CD14-positive monocyte (primary cell): ENCODE results near the gene CDKAL1. TPM values are rescaled to one million over a fixed set of nuclear protein-coding genes. Genes with fewer than 3 reads are reported as not detected.

Experiments
- DNase-seq, 3 donors: peaks; one replicate each; pipeline ENCODE4 v3.0.0-alpha.2; 2011 to 2022
- H2AFZ ChIP-seq: 2 replicates; pipeline ENCODE4 v1.6.0; 2012; ENCODE audit warnings: mild to moderate bottlenecking, low read depth, low read length, inconsistent platforms; ENCODE audit not compliant: insufficient read depth, poor library complexity, severe bottlenecking
- H3K27ac ChIP-seq, 2 donors: 1 replicate in 1 of 2; 2 replicates in 1 of 2; pipeline ENCODE4 v1.5.1; 2012 to 2013; ENCODE audit warnings: low read length in 2 of 2, control low read depth in 1 of 2, inconsistent platforms in 1 of 2, low read depth in 1 of 2, mild to moderate bottlenecking in 1 of 2
- H3K27me3 ChIP-seq, 2 donors: one replicate each; pipeline versions ENCODE4 v1.6.0 to v1.6.1; 2011 to 2013; ENCODE audit warnings: low read length in 2 of 2; ENCODE audit not compliant: control insufficient read depth in 2 of 2, insufficient read depth in 2 of 2
- H3K36me3 ChIP-seq, 2 donors: replicated peaks in 1 of 2; 1 replicate in 1 of 2; 2 replicates in 1 of 2; pipeline versions ENCODE4 v1.5.1 to v1.6.1; 2012 to 2013; ENCODE audit warnings: low read length in 2 of 2, control low read depth in 1 of 2, inconsistent platforms in 1 of 2, mild to moderate bottlenecking in 1 of 2; ENCODE audit not compliant: insufficient read depth in 2 of 2, control insufficient read depth in 1 of 2
- H3K4me1 ChIP-seq, 2 donors: 1 replicate in 1 of 2; 2 replicates in 1 of 2; pipeline versions ENCODE4 v1.5.1 to v1.6.1; 2012 to 2013; ENCODE audit warnings: low read length in 2 of 2, control low read depth in 1 of 2, inconsistent platforms in 1 of 2, mild to moderate bottlenecking in 1 of 2, moderate library complexity in 1 of 2; ENCODE audit not compliant: insufficient read depth in 2 of 2, control insufficient read depth in 1 of 2
- H3K4me2 ChIP-seq: replicated peaks from 2 replicates; pipeline ENCODE3; 2012; ENCODE audit warnings: low read length, moderate library complexity, mild to moderate bottlenecking; ENCODE audit not compliant: poor library complexity, severe bottlenecking; ENCODE audit errors: extremely low read depth
- H3K4me3 ChIP-seq, 3 experiments: fragments of 200-600 bp in 1 of 3; sonication (generic) in 1 of 3; replicated peaks in 1 of 3; 1 replicate in 2 of 3; 2 replicates in 1 of 3; pipeline ENCODE4 v1.5.1; 2011 to 2013; ENCODE audit warnings: low read length in 3 of 3, mild to moderate bottlenecking in 3 of 3, control low read depth in 2 of 3, low read depth in 2 of 3, inconsistent platforms in 1 of 3, moderate library complexity in 1 of 3
- H3K79me2 ChIP-seq: 2 replicates; pipeline ENCODE4 v1.6.0; 2012; ENCODE audit warnings: mild to moderate bottlenecking, control low read depth, inconsistent platforms, low read length, moderate library complexity; ENCODE audit not compliant: insufficient read depth
- H3K9ac ChIP-seq: 2 replicates; pipeline ENCODE4 v1.6.0; 2017; ENCODE audit warnings: low read length, mild to moderate bottlenecking; ENCODE audit not compliant: insufficient read depth, poor library complexity, severe bottlenecking
- H3K9me3 ChIP-seq, 2 donors: replicated peaks in 1 of 2; 1 replicate in 1 of 2; 2 replicates in 1 of 2; pipeline versions ENCODE4 v1.5.1 to v1.6.1; 2012 to 2013; ENCODE audit warnings: low read length in 2 of 2, control low read depth in 1 of 2; ENCODE audit not compliant: control insufficient read depth in 1 of 2, insufficient read depth in 1 of 2
- H4K20me1 ChIP-seq: 2 replicates; pipeline ENCODE4 v1.6.0; 2012; ENCODE audit warnings: mild to moderate bottlenecking, low read length, control low read depth, moderate library complexity; ENCODE audit not compliant: insufficient read depth
- H3K27ac Mint-ChIP-seq, 7 donors: one replicate each; pipeline ENCODE4 v1.8.0; 2020; ENCODE audit warnings: mild to moderate bottlenecking in 7 of 7, mixed read lengths in 7 of 7, moderate library complexity in 6 of 7, inconsistent platforms in 2 of 7
- H3K27me3 Mint-ChIP-seq, 3 donors: one replicate each; pipeline ENCODE4 v1.8.0; 2021 to 2022; ENCODE audit warnings: low read depth in 3 of 3, mild to moderate bottlenecking in 3 of 3, mixed read lengths in 3 of 3, moderate library complexity in 3 of 3, inconsistent platforms in 1 of 3
- H3K36me3 Mint-ChIP-seq, 2 donors: one replicate each; pipeline ENCODE4 v1.8.0; 2020; ENCODE audit warnings: mixed read lengths in 2 of 2, inconsistent platforms in 1 of 2, mild to moderate bottlenecking in 1 of 2
- H3K4me1 Mint-ChIP-seq: one replicate; pipeline ENCODE4 v1.8.0; 2020; ENCODE audit warnings: mild to moderate bottlenecking, mixed read lengths
- H3K4me3 Mint-ChIP-seq, 2 donors: one replicate each; pipeline ENCODE4 v1.8.0; 2020; ENCODE audit warnings: mild to moderate bottlenecking in 2 of 2, mixed read lengths in 2 of 2, moderate library complexity in 1 of 2
- H3K9me3 Mint-ChIP-seq, 7 donors: one replicate each; pipeline ENCODE4 v1.8.0; 2020 to 2022; ENCODE audit warnings: mixed read lengths in 7 of 7, mild to moderate bottlenecking in 6 of 7, moderate library complexity in 6 of 7, inconsistent platforms in 2 of 7
- CTCF ChIP-seq: fragments of 200-600 bp; IDR thresholded peaks from one replicate; pipeline ENCODE4 v1.8.0; 2022; ENCODE audit warnings: antibody characterized with exemption, mild to moderate bottlenecking
- WGBS: methylation state at CpG from one replicate; pipeline ENCODE4 v1.1.5; 2013; ENCODE audit warnings: missing lambda C conversion rate; ENCODE audit not compliant: insufficient coverage; 5-methylcytosine and 5-hydroxymethylcytosine counted together
- intact Hi-C, 2 donors: fragments of 100-400 bp; cut with micrococcal nuclease; formaldehyde crosslinking; loops; one replicate each; pipeline versions ENCODE4 v1.15.0 to v1.15.1; 2023
- polyA plus RNA-seq, 3 donors: library from polyadenylated mRNA; depleted of rRNA in 1 of 3; unstranded in 2 of 3; stranded (reverse) in 1 of 3; fragments of 300-500 nt in 2 of 3; fragments of >200 nt in 1 of 3; fragmentation: Illumina TruSeq in 2 of 3; gene quantifications; 1 replicate in 2 of 3; 2 replicates in 1 of 3; pipeline ENCODE4 v1.2.3, GENCODE V29; 2012 to 2021

The CDKAL1 gene
- polyA plus RNA-seq, 3 donors = 3.2 to 12.4 (median 8.3) TPM

DNA sequence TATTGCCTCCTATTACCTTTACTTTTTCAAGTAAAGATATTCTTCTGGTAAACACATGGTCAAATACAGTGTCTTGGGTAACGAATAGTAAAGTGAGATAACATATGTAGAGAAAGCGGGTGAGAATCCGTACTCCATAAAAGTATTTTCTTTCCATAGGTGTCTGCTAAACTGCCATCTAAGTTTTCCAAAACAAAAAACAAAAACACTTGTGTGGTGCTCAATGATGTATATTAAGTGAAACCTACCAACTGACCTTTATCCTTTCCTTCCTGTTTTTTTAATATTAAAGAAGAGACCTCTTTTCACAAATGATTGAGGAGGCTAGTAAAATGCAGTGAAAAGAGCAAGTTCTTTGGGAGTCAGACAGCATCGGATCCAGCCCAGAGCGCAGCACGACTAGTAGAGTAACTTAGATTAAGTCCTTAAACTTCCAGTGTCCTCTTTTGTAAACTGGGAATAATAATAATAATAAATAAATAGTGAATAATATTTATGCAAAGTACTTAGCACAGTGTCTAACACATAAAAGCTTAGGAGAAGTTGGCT is 437 bp upstream of the CDKAL1 start:
- TF ChIP-seq CTCF = no peak
- H3K27me3 Mint-ChIP-seq = peaks cover 0 to 1% (median 0%) of the 10 kb centered on the region in 3 donors
- H3K36me3 Mint-ChIP-seq = peaks cover 18% of the 10 kb centered on the region in 2 donors
- peak overlapping the region; percentile 85 for H3K4me2 ChIP-seq
- H3K36me3 ChIP-seq = peaks cover 0 to 19% of the 10 kb centered on the region in 2 donors
- peak overlapping the region; percentile 76 to 98 (median 88) for H3K4me3 ChIP-seq
- H3K9me3 Mint-ChIP-seq = peaks cover 0 to under 1% (median 0%) of the 10 kb centered on the region in 7 donors
- peak overlapping the region; percentile 94 for H2AFZ ChIP-seq
- DNase-seq = no peak
- H3K27ac ChIP-seq = peak overlapping the region; percentile 89 to 94
- peak overlapping the region; percentile 83 for H3K9ac ChIP-seq
- no CpG with 5 or more reads among the region's 6 CpGs for WGBS
- peaks cover 14% of the 10 kb centered on the region for H3K4me1 Mint-ChIP-seq
- peaks cover 44% of the 10 kb centered on the region for H3K79me2 ChIP-seq
- peak overlapping the region; percentile 59 to 96 for H3K4me3 Mint-ChIP-seq
- intact Hi-C loops = loop anchor here (2.0 to 10.0 kb wide), 3 partner anchors 132 to 209 kb away; partner anchors contain the start of gene E2F3 (in 2 of the 2)
- no peaks in the 10 kb centered on the region for H3K9me3 ChIP-seq
- H3K27me3 ChIP-seq = no peaks in the 10 kb centered on the region
- peaks cover 11 to 25% of the 10 kb centered on the region in 2 donors for H3K4me1 ChIP-seq
- no peaks in the 10 kb centered on the region for H4K20me1 ChIP-seq
- peak overlapping the region in 4 of 7 donors; percentile 63 to 91 (median 74) for H3K27ac Mint-ChIP-seq

DNA sequence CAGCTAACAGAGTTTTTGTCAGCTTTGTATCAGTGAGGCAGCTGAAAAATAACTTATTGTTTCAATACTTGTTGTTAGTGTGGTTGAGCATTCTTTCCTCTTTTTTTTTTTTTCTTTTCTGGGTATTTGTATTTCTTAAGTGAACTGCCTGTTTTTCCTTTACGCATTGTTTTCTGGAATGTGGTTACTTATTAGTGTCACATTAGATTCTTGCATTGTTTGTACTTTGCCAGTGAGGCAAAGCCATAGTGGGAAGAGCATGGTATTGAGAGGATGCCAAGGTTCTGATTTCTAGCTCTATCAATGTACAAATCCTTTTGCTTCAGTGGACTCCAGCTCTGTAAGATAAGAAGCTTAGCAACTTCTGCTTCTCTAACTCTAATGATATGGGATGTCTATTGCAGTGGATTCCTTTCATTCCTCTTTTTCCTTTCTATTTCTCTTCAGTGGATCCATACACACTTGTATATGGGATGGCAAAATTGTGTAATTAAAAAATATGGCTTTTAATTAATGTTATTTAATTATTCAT is 3.9 kb downstream of the CDKAL1 start:
- Histone ChIP-seq H3K9ac (no peak overlapping the region), H3K9me3 (no peaks in the 10 kb centered on the region), H2AFZ (no peak overlapping the region), H3K36me3 (peaks cover 8 to 53% of the 10 kb centered on the region in 2 donors), H3K27ac (no peak overlapping the region), H3K79me2 (peaks cover 73% of the 10 kb centered on the region), H4K20me1 (no peaks in the 10 kb centered on the region), H3K4me3 (no peak overlapping the region), H3K4me1 (peaks cover 11 to 22% of the 10 kb centered on the region in 2 donors), H3K27me3 (no peaks in the 10 kb centered on the region), H3K4me2 (no peak overlapping the region)
- intact Hi-C loops = loop anchor here in 1 of 2 donors (10.0 kb wide), 1 partner anchor 213 kb away; no protein-coding TSS in a partner anchor
- H3K36me3 Mint-ChIP-seq = peaks cover 39 to 43% of the 10 kb centered on the region in 2 donors
- TF ChIP-seq CTCF = no peak
- H3K9me3 Mint-ChIP-seq = no peaks in the 10 kb centered on the region
- H3K4me3 Mint-ChIP-seq = no peak overlapping the region
- WGBS = no CpG with 5 or more reads among the region's 1 CpG
- H3K27me3 Mint-ChIP-seq = no peaks in the 10 kb centered on the region
- H3K4me1 Mint-ChIP-seq = peaks cover 14% of the 10 kb centered on the region
- no peak overlapping the region for H3K27ac Mint-ChIP-seq
- no peak for DNase-seq
